ENCODE data around the gene PRR36.
"Not testable (repeated sequence)": the region's sequence is repeated elsewhere in the genome, so short reads cannot be mapped to it uniquely, and the experiment has no call there.

PRR36 gene

DNA sequence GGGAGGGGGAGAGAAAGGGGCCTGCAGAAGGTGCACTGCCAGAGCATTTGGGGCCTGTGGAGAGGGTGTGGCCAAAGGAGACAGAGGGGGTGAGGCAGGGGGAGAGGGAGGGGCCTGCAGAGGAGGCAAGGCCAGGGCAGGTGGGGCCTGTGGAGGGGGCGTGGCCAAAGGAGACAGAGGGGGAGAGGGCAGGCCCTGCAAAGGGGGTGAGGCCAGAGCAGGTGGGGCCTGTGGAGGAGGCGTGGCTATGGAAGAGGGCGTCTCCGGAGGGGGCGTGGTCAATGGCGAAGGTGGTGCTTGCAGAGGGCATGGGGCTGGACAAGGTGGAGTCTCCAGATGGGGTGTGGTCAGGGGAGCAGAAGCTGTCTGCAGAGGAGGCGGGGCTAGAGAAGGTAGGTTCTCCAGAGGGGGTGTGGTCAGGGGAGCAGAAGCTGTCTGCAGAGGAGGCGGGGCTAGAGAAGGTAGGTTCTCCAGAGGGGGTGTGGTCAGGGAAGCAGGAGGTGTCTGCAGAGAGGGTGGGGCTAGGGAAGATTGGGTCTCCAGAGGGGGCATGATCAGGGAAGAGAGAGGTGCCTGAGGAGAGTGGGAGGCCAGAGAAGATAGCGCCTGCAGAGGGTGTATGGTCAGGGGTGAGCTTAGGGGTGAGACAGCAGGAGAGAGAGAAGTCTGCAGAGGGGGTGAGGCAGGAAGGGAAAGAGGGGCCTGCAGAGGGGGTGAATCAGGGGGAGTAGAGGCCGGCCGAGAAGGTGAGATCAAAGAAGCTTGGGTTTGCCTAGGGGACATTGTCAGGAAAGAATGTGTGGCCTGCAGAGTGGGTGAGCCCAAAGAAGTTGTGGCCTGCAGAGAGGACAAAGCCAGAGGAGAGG lies 3.4 kb downstream of the PRR36 start:
- peak; percentile 88 for DNase-seq

- peak; percentile 77 for DNase-seq
Observed at GRCh38 chr19:7869910-7870511, 4.2 kb downstream of the PRR36 start.

DNA sequence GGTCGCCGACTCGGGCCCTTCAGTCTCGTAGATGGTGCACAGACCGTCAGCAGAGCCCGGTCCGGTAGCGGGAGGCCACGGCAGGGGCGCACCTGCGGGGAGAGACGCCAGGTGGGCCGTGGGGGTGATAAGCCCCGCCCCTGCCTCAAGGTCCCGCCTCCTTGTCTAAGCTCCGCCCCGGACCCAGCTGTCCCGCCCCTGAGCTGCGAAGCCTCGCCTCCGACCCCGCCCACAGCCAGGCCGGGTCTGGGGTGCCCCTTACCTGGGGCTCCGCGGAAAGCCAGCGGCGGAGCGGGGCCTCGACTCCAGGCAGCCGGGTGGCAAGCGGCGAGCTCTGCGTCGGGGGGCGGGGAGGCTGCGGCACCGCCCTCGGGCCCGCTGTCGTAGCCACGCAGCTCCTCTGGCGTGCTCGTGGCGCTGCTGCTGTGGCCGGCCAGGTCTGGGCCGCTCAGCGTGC lies 4.7 kb downstream of the PRR36 start:
- DNase-seq, result peak; percentile 47

DNA sequence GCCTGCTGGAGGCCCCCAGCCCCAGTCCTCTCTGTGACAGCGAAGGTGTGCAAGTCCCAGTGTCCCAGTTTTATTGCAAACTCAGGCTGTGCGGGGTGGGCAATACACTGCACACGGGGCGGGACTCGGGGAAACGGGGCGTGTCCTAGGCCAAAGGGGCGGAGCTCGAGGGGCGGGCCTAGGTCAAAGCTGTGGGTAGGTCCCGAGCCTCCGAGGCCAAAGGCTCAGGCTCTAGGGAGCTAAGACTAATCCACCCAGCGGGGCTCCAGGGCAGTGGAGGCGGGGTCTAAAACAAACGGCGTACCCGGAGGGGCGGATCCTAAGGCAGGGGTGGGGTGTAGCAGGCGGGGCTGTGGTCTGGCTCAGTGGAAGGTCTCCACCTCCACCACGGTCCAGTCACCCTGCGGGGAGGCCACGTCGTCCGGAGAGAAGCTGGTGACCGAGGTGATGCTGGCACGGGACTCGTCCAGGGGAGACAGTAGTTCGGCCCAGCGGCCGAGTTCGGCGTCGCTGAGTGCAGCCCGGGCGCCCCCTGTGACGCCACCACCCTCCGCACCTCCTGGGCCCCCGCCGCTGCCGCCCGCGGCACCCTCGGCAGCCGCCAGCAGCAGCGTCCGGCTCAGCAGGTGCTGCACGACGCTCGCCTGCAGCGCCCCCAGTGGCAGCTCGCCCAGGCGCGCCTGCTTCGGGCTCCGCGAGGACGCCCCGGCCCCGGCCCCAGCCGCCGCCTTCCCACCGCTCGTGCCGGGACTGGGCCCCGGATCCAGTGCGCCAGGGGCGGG lies 5.3 kb downstream of the PRR36 start:
- peak; percentile 89 for DNase-seq

- DNase-seq, result no peak
Observed at GRCh38 chr19:7868326-7868670, 5.9 kb downstream of the PRR36 start.

DNA sequence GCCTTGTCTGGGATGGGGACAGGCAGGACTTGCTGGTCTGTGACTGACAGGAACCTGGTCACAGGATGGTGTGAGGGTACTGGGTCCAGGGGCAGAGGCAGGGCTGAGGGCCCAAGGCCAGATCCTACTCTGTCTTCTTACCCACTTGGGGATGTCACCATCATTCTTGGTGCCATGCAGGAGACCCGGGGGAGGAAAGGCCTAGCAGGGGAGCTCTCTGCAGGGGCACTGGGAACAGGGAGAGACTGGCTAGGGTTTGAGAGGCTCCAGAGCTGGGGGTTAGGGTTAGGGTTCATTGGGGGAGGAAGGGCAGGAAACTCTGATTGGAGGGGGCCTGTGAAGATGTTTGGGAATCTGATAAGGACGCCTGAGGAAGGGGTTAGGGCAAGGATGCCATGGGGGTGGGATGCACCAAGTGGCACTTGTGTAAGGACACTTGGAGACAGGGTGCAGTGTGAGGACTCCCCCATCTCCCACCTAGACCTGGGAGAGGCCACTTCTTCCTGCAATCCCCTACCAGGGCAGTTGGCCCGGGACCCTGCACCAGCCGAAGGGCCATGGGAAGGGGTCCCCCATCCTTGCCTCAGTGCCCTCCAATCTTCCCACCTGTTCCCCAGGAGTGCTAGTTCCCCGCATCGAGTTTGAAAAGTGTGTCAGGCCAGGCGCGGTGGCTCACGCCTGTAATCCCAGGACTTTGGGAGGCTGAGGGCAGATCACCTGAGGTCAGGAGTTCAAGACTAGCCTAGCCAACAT lies 6.9 kb downstream of the PRR36 start:
- no peak for DNase-seq

- DNase-seq, result no peak
Observed at GRCh38 chr19:7866399-7867091, 7.6 kb downstream of the PRR36 start.

DNA sequence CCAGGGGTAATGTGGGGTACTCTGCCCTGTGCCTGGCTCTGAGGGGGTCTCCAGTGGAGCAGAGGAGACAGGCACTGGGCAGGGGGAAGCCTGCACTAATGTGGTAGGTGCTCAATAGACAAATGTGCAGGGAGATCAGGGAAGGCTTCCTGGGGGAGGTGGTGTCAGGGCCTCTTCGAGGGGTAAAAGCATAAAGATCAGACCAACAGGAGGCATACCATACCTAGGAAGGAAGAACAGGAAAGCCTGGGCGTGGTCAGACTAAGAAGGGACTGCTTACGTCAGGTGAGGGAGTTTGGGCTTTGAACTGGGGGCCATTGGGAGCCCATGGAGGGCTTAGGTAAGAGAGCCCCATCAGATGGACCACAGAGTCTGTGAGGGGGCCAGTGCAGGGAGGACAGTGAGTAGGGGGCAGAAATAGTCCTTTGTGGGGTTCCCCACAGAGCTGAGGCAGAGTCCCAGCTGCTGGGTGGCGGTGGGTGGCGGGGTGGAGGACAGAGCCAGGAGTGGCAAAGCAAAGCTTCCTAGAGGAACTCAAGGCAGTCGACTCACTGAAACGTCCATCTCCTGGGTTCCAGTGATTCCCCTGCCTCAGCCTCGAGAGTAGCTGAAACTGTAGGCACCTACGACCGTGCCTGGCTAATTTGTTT lies 8.8 kb downstream of the PRR36 start:
- no peak for DNase-seq

DNA sequence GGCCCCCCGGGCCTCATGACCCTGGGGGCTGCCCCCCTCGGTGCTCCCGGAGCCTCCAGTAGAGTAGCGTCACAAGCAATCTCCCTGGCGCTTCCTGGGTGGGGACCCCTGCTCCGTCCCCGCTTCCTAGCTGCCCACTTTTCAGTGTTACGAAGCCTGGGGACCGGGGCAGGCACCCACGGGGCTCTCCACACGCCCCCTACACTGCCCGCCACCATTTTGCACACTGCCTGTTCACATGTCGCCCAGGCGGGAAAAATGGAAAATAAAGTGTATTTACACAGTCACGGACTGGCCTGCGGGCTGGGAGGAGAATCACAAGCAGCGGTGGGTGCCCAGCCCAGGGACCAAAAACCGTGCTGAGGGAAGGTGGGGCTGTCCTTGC lies 9.5 kb downstream of the PRR36 start:
- no peak for DNase-seq

- DNase-seq, result no peak
Observed at GRCh38 chr19:7863971-7864689, 10.1 kb downstream of the PRR36 start.

- no peak for DNase-seq
Observed at GRCh38 chr19:7863157-7863970, 10.8 kb downstream of the PRR36 start.

GRCh38 chr19:7862413-7862951 lies 11.7 kb downstream of the PRR36 start:
- peak; percentile 63 for DNase-seq

DNA sequence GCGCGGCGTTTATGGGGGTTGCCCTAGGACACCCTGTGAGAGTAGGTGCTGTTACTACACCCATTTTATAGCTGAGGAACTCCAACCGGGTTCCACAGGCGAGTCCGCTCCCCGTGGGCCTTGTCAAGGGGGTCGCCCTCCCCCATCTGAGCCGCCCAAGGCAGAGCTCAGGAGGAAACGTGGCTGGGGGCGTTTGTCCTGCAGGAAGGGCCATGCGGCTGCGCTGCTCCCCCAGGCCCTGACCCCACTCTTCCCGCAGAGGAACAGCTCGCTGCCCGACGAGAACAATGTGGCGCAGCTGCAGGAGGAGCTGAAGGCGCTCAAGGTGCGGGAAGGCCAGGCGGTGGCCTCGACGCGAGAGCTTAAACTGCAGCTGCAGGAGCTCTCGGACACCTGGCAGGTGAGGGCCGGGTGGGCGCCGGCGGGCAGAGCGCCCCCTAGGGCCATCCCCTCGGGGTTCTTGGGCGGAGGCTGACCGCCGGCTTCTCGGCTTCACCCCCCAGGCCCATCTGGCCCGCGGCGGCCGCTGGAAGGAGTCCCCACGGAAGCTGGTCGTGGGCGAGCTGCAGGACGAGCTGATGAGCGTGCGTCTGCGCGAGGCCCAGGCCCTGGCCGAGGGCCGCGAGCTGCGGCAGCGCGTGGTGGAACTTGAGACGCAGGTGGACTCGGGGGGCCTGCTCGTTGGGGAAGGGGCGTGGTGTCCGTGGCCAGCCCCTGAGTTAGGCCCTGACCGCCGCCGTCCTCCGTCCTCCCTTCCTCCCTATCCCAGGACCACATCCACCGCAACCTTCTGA lies 12.4 kb downstream of the PRR36 start:
- DNase-seq, result no peak

DNA sequence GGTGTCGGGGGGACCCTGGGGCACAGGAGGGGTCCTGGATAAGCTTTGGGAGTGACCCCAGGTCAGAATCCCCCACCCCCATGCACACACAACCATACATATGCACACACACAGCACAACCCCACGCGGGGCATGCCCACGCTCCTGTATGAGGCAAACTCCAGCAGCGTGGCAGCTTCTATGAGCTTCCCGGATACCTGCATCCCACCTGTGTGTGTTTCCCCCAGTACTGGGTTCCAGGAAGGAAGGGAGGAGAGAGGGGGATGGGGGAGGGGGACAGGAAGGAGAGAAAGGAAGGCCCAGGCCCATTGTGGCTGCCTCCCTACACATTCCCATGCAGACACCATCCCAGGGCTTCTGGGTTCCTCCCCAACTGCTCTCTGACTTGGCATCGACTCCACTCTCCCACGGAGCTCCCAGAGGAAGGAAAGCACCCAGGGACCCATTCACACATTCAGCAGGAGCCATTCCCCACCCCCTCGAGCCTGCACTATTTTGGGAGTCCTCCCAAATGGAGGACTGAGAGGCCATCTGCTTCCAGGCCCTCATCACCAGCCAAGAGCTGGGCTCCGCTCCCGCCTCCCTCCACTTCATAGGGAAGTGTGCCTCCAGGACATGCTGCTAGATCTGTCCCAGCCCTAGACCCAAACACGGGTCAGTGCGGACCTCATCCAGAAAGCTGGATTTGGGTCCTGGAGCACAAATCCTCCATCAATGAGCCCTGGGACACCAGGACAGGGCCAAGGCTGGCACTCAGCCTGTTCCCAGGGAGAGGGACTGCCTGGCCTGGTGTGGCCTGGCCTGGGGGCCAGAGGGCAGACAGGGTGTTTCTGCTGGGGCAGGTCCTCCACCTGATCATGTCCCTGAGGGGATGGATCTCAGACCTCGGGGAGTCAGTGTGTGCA lies 13.2 kb downstream of the PRR36 start:
- no peak for DNase-seq

DNA sequence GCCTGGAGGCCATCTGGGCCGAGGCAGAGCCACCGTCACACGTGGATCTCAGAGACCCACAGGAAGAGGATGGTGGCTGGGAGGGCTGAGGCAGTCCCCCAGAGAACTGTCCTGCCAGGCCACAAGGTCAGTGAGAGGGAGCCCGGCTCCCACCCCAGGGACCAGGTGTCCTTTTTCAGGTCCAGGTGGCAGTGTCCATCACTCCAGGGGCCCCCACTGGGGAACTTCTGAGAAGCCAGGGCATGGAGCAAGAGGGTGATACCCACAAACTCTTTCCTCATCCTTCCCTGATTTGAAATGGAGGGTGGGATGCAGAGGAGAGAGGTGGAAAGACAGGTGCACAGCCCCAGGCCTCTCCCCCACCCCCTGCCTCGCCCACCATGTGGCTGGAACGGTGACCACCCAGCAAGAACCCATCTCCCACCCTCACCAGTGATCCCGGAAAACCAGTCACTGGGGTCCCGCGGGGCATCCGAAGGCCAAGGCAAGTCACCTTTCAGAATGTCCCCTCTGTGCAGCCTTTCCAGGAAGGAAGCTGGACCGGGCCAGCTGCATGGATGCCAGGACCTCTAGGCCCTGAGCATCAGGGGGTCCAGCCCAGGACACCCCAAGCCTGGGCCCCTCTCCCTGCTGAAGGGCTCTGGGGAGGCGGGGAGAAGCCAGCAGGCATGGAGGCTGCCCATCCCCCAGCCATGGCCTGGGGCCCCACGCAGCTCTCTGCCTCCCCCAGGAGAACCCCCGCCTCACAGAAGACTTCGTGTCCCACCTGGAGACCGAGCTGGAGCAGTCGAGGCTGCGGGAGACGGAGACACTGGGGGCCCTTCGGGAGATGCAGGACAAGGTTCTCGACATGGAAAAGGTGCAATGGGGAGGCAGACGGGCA lies 14.1 kb downstream of the PRR36 start:
- no peak for DNase-seq

GRCh38 chr19:7859087-7859486 lies 15.1 kb downstream of the PRR36 start:
- DNase-seq, result not testable (repeated sequence)
